Purkinje cell (primary cell): ENCODE results near the gene CFAP70. TPM values are rescaled to one million over a fixed set of nuclear protein-coding genes. Genes with fewer than 3 reads are reported as not detected.

Source experiments
- polyA plus RNA-seq: library from polyadenylated mRNA; unstranded; fragments of >200 nt; fragmentation: Nextera tagmentation; gene quantifications from 2 replicates; pipeline ENCODE4 v1.2.1, GENCODE V29; 2014

CFAP70 gene
- 2.9 and 6.3 TPM in 2 replicates for polyA plus RNA-seq

DNA sequence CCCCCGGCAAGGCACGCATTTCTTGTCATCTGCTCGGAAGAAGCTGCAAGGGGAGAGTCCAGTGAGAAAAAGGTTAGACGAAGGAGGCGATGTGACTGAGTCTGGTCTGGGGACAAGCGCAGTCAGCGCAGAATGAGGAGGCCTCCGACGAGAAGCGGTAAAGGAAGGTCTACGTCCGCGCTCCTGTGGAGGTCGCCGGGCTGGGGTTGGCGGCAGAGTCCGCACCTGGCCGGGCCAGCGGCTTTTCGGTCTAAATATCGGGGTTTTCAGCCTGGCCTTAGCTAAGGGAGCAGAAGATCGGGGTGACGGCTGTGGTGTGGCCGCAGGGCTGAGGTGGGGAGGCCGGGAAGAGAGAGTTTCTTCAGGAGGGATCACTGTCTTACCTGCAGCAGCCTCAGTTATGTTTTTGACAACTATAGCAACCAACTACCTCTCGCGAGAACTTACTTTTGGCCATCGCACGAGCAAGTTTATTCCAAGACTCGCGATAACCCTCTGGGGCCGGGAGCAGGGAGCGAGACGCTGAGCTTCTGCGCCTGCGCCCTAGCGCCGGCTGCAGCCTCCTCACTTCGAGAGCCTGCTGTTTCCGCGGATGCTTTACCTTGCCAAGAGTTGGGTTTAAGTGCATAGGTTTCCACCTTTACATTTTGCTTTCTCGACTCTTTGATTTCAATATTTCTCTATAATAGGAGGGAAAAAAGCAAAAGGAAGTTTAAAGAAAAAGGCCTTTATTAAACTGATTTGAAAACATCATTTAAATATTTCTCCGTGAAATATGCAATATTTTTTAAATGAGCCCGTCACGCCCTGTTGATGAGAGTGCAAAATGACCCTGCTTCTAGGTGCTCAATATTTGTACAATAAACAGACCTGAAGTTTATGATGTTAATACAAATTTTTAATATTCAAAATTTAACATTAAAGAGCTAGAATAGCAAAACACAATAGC is at the start of gene CFAP70:
CFAP70 (minus strand) TSS at position 534 of the 949 bp plus-strand sequence. CDS start 4,068 bp downstream, outside the sequence.

GRCh38 chr10:73252445-73253224 is 106.0 kb downstream of the CFAP70 start, which contains the start of gene MRPS16:
MRPS16 (minus strand) TSS chr10:73252644; CDS start chr10:73252482, 162 bp downstream.

GRCh38 chr10:73246646-73247508 is 111.8 kb downstream of the CFAP70 start, which contains the start of gene DNAJC9:
DNAJC9 (minus strand) TSS chr10:73247255; CDS start chr10:73247189, 66 bp downstream.

Other genes starting within 250 kb of the CFAP70 start
- gene NUDT13, start 248.4 kb downstream of the CFAP70 start, polyA plus RNA-seq: not detected in 2 replicates
- 23.9 and 27.6 TPM in 2 replicates for gene ECD, start 190.9 kb downstream of the CFAP70 start, polyA plus RNA-seq
- 8.5 and 12.6 TPM in 2 replicates for gene FAM149B1, start 190.7 kb downstream of the CFAP70 start, polyA plus RNA-seq
- gene DNAJC9, start 111.6 kb downstream of the CFAP70 start, polyA plus RNA-seq: 7.5 and 8.6 TPM in 2 replicates
- 22.2 and 49.5 TPM in 2 replicates for gene MRPS16, start 106.2 kb downstream of the CFAP70 start, polyA plus RNA-seq
- gene ANXA7, start 55.2 kb upstream of the CFAP70 start, polyA plus RNA-seq: 126 and 140 TPM in 2 replicates
- 0.20 and 0.36 TPM in 2 replicates for gene MSS51, start 74.7 kb upstream of the CFAP70 start, polyA plus RNA-seq
- 163 and 177 TPM in 2 replicates for gene PPP3CB, start 137.2 kb upstream of the CFAP70 start, polyA plus RNA-seq
- gene USP54, start 232.5 kb upstream of the CFAP70 start, polyA plus RNA-seq: 4.4 and 7.7 TPM in 2 replicates